ENCODE measurements around the gene SLC17A8.
"Not testable (repeated sequence)": the region's sequence is repeated elsewhere in the genome, so short reads cannot be mapped to it uniquely, and the experiment has no call there.

Gene SLC17A8

GRCh38 chr12:100356644-100357223 lies at the start of gene SLC17A8:
Gene SLC17A8, plus strand, starts transcription at chr12:100357074. Its CDS starts 318 bp downstream, at chr12:100357392.
- DNase-seq, result no peak
- ATAC-seq, result no peak

GRCh38 chr12:100308138-100308537 lies 48.7 kb upstream of the SLC17A8 start:
- ATAC-seq, DNase-seq: not testable (repeated sequence)

- ATAC-seq, result no peak
Observed at GRCh38 chr12:100311317-100311716, 45.6 kb upstream of the SLC17A8 start.

GRCh38 chr12:100317371-100317770 lies 39.5 kb upstream of the SLC17A8 start:
- ATAC-seq, result no peak
- DNase-seq, result no peak

More at GRCh38 chr12:100311317-100311716, 45.6 kb upstream of the SLC17A8 start:
- no peak for DNase-seq

GRCh38 chr12:100324498-100324897 lies 32.4 kb upstream of the SLC17A8 start:
- DNase-seq (no peak), ATAC-seq (no peak)

- ATAC-seq (no peak), DNase-seq (no peak)
Observed at GRCh38 chr12:100326208-100326607, 30.7 kb upstream of the SLC17A8 start.

- ATAC-seq, result no peak
- no peak for DNase-seq
Observed at GRCh38 chr12:100329800-100330199, 27.1 kb upstream of the SLC17A8 start.

GRCh38 chr12:100331871-100332270 lies 25.0 kb upstream of the SLC17A8 start:
- ATAC-seq (no peak), DNase-seq (no peak)

- DNase-seq, result no peak
- ATAC-seq, result no peak
Observed at GRCh38 chr12:100332852-100333251, 24.0 kb upstream of the SLC17A8 start.

GRCh38 chr12:100337299-100337698 lies 19.6 kb upstream of the SLC17A8 start:
- no peak for DNase-seq
- no peak for ATAC-seq

GRCh38 chr12:100337727-100338126 lies 19.1 kb upstream of the SLC17A8 start:
- no peak for DNase-seq
- no peak for ATAC-seq

- ATAC-seq, result no peak
- no peak for DNase-seq
Observed at GRCh38 chr12:100339071-100339470, 17.8 kb upstream of the SLC17A8 start.

- not testable (repeated sequence) for ATAC-seq, DNase-seq
Observed at GRCh38 chr12:100342897-100343296, 14.0 kb upstream of the SLC17A8 start.

GRCh38 chr12:100344351-100344750 lies 12.5 kb upstream of the SLC17A8 start:
- DNase-seq, ATAC-seq: not testable (repeated sequence)

GRCh38 chr12:100345020-100345767 lies 11.7 kb upstream of the SLC17A8 start:
- ATAC-seq, result no peak

GRCh38 chr12:100346660-100347059 lies 10.2 kb upstream of the SLC17A8 start:
- DNase-seq, result no peak

More at GRCh38 chr12:100345020-100345767, 11.7 kb upstream of the SLC17A8 start:
- no peak for DNase-seq

GRCh38 chr12:100348657-100349454 lies 8.0 kb upstream of the SLC17A8 start:
- DNase-seq, result no peak
- no peak for ATAC-seq

More at GRCh38 chr12:100346660-100347059, 10.2 kb upstream of the SLC17A8 start:
- ATAC-seq, result no peak

GRCh38 chr12:100359248-100359647 lies 2.4 kb downstream of the SLC17A8 start:
- DNase-seq (no peak), ATAC-seq (no peak)

- no peak for ATAC-seq
- no peak for DNase-seq
Observed at GRCh38 chr12:100359822-100360221, 2.9 kb downstream of the SLC17A8 start.

GRCh38 chr12:100360450-100360849 lies 3.6 kb downstream of the SLC17A8 start:
- no peak for ATAC-seq

GRCh38 chr12:100364324-100364723 lies 7.5 kb downstream of the SLC17A8 start:
- ATAC-seq (no peak), DNase-seq (no peak)

More at GRCh38 chr12:100360450-100360849, 3.6 kb downstream of the SLC17A8 start:
- no peak for DNase-seq

- ATAC-seq (no peak), DNase-seq (no peak)
Observed at GRCh38 chr12:100365411-100365810, 8.5 kb downstream of the SLC17A8 start.

GRCh38 chr12:100368066-100368465 lies 11.2 kb downstream of the SLC17A8 start:
- ATAC-seq (no peak), DNase-seq (no peak)

All from stimulated activated naive CD8-positive, alpha-beta T cell treated with anti-CD3 and anti-CD28 coated beads, Interleukin-15, Interleukin-2, amounts not matched to agents 100 U/mL and 50 U/mL, for 24 hours (primary cell).